Measurements from ENCODE around the gene PPP2R3A. TPM values are rescaled to one million over a fixed set of nuclear protein-coding genes. Genes with fewer than 3 reads are reported as not detected.

The PPP2R3A gene
- total and polyA plus RNA-seq, 2 donors (not counting 3 experiments of a cell fraction or from before 2014, with no cell fraction given), result 3.3 to 14.6 TPM

GRCh38 chr3:135964160-135964955 is 1.2 kb upstream of the PPP2R3A start:
- H3K9me3 ChIP-seq (replicated peaks; ENCODE audit: control insufficient read depth, insufficient read depth, low read length), result no peaks in the 10 kb centered on the region
- BruUV-seq (replicated peaks), result no TSS peak
- POLR2A ChIA-PET, result no interaction called here
- no peaks in the 10 kb centered on the region for H3K9me1 ChIP-seq (replicated peaks; ENCODE audit: control insufficient read depth, extremely low read depth, insufficient read depth, low read length)
- DNase-seq (ENCODE audit: low read depth, low spot score) (no peak), FAIRE-seq (no peak)
- intact Hi-C loops (cut with micrococcal nuclease), result no loop called here
- H3K27ac ChIP-seq (ENCODE audit: insufficient read depth, low read depth, low read length), result no peak overlapping the region
- no peaks in the 10 kb centered on the region for H3K79me2 ChIP-seq (ENCODE audit: control insufficient read depth, insufficient read depth, low read length)
- TF ChIP-seq EZH2 (IDR thresholded peaks at IDR 0.05; ENCODE audit: borderline replicate concordance, low read depth, low read length, severe bottlenecking) (no peak), GATA2 (IDR thresholded peaks at IDR 0.05; ENCODE audit: insufficient read depth, insufficient read length, low read depth, low read length) (no peak), CTCF (IDR thresholded peaks at IDR 0.05; ENCODE audit: extremely low read depth in 1 of 2, insufficient read depth in 1 of 2, low read depth in 1 of 2, low read length in 2 of 2) (no peak), MYC (IDR thresholded peaks at IDR 0.05; ENCODE audit: low read depth, low read length) (no peak), POLR2A (IDR thresholded peaks at IDR 0.05; ENCODE audit: low read depth, low read length) (no peak), POLR2AphosphoS5 (IDR thresholded peaks at IDR 0.05; ENCODE audit: insufficient read depth, low read depth, low read length) (no peak), JUN (IDR thresholded peaks at IDR 0.05; ENCODE audit: borderline replicate concordance, insufficient read depth, insufficient read length, low read depth) (no peak), MAX (IDR thresholded peaks at IDR 0.05; ENCODE audit: insufficient read depth, insufficient read length) (no peak), FOS (IDR thresholded peaks at IDR 0.05; ENCODE audit: borderline replicate concordance, insufficient read depth, low read length) (no peak)
- dilution Hi-C loops (cut with MboI; ENCODE audit: extremely low pct_ligation_motif_present, low sequenced_read_pairs), result no loop called here
- peaks cover 10% of the 10 kb centered on the region for H3K4me1 ChIP-seq (ENCODE audit: control insufficient read depth, extremely low read depth, insufficient read depth, low read length)
- H3K27me3 ChIP-seq (ENCODE audit: control insufficient read depth in 2 of 2, insufficient read depth in 2 of 2, low read length in 2 of 2), result peaks cover 5 to 6% of the 10 kb centered on the region in 2 experiments
- H3K4me3 ChIP-seq (replicated peaks in 1 of 3; ENCODE audit: insufficient read depth in 1 of 3, low read depth in 1 of 3, low read length in 3 of 3), result no peak overlapping the region
- no peaks in the 10 kb centered on the region for H4K20me1 ChIP-seq (replicated peaks; ENCODE audit: control insufficient read depth, extremely low read depth, insufficient read depth, low read length)
- H3K9ac ChIP-seq (replicated peaks; ENCODE audit: extremely low read depth, insufficient read depth, low read length), result no peak overlapping the region
- H3K36me3 ChIP-seq (ENCODE audit: control insufficient read depth in 2 of 2, extremely low read depth in 1 of 2, insufficient read depth in 2 of 2, low read length in 2 of 2), result no peaks in the 10 kb centered on the region
- CTCF ChIA-PET, result interaction anchor here (0.9 kb wide), 1 partner anchor 78 kb away, joined by 5 read pairs; no protein-coding TSS in a partner anchor
- no peak overlapping the region for H2AFZ ChIP-seq (ENCODE audit: low read depth, low read length)
- no peak overlapping the region for H3K4me2 ChIP-seq (ENCODE audit: insufficient read depth, low read length)

All from endothelial cell of umbilical vein (primary cell).